Muscle of leg (tissue), 11 donors: ENCODE results near the gene DHRSX. TPM values are rescaled to one million over a fixed set of nuclear protein-coding genes. Genes with fewer than 3 reads are reported as not detected.
"Not testable (repeated sequence)": the region's sequence is repeated elsewhere in the genome, so short reads cannot be mapped to it uniquely, and the experiment has no call there.

Source experiments
- DNase-seq: peaks from one replicate; pipeline ENCODE4 v3.0.0; 2013
- H3K27ac ChIP-seq: one replicate; pipeline ENCODE4 v1.5.1; 2013; ENCODE audit warnings: mild to moderate bottlenecking, low read length, control low read depth
- H3K27me3 ChIP-seq: one replicate; pipeline ENCODE4 v1.6.1; 2013; ENCODE audit warnings: low read length; ENCODE audit not compliant: control insufficient read depth, insufficient read depth
- H3K36me3 ChIP-seq: one replicate; pipeline ENCODE4 v1.6.1; 2013; ENCODE audit warnings: low read length; ENCODE audit not compliant: control insufficient read depth, insufficient read depth
- H3K4me1 ChIP-seq: one replicate; pipeline ENCODE4 v1.6.1; 2013; ENCODE audit warnings: low read length; ENCODE audit not compliant: control insufficient read depth, insufficient read depth
- H3K4me3 ChIP-seq: one replicate; pipeline ENCODE4 v1.5.1; 2013; ENCODE audit warnings: low read length, control low read depth
- H3K9me3 ChIP-seq: replicated peaks from 2 replicates; pipeline ENCODE4 v1.6.1; 2013; ENCODE audit warnings: low read depth, low read length; ENCODE audit not compliant: control insufficient read depth
- WGBS: methylation state at CpG from one replicate; pipeline ENCODE4 v1.1.5; 2013; ENCODE audit warnings: missing lambda C conversion rate; ENCODE audit not compliant: insufficient coverage; 5-methylcytosine and 5-hydroxymethylcytosine counted together
- polyA plus RNA-seq, 8 donors: library from polyadenylated mRNA; unstranded; fragments of 120-200 nt; gene quantifications; one replicate each; pipeline versions ENCODE4 v1.2.1 to v1.2.3, GENCODE V29; 2013; ENCODE audit warnings: inconsistent platforms in 1 of 8, low replicate concordance in 1 of 8; ENCODE audit not compliant: insufficient read length in 8 of 8, insufficient read depth in 1 of 8
- total RNA-seq: library from RNA; stranded (reverse); fragments of 120-200 nt; gene quantifications from one replicate; pipeline ENCODE4 v1.2.4, GENCODE V29; 2013

Gene DHRSX
- total and polyA plus RNA-seq, 9 donors, result 11.4 to 19.1 (median 14.4) TPM

GRCh38 chrX:2540426-2540947 is 39.7 kb upstream of the DHRSX start:
- 83% methylated on average over 2 of the region's 12 CpGs for WGBS
- no peaks in the 10 kb centered on the region for H3K36me3 ChIP-seq
- no peak overlapping the region for H3K27ac ChIP-seq
- peaks cover 3% of the 10 kb centered on the region for H3K27me3 ChIP-seq
- no peak overlapping the region for H3K4me3 ChIP-seq
- no peaks in the 10 kb centered on the region for H3K9me3 ChIP-seq
- H3K4me1 ChIP-seq, result peaks cover 3% of the 10 kb centered on the region
- DNase-seq, result no peak

GRCh38 chrX:2539586-2539985 is 38.8 kb upstream of the DHRSX start:
- no peak for DNase-seq
- no CpG with 5 or more reads among the region's 3 CpGs for WGBS
- H3K4me3 ChIP-seq, result no peak overlapping the region
- H3K4me1 ChIP-seq, result peaks cover 3% of the 10 kb centered on the region
- H3K27ac ChIP-seq, result no peak overlapping the region
- no peaks in the 10 kb centered on the region for H3K36me3 ChIP-seq
- H3K9me3 ChIP-seq, result no peaks in the 10 kb centered on the region
- H3K27me3 ChIP-seq, result peaks cover 3% of the 10 kb centered on the region

GRCh38 chrX:2538031-2538757 is 37.4 kb upstream of the DHRSX start:
- peak overlapping the region; percentile 35 for H3K27ac ChIP-seq
- H3K9me3 ChIP-seq, result no peaks in the 10 kb centered on the region
- H3K4me3 ChIP-seq, result no peak overlapping the region
- peaks cover 3% of the 10 kb centered on the region for H3K4me1 ChIP-seq
- H3K36me3 ChIP-seq, result no peaks in the 10 kb centered on the region
- DNase-seq, result peak; percentile 88
- H3K27me3 ChIP-seq, result peaks cover 3% of the 10 kb centered on the region
- WGBS, result 10% methylated on average over 6 of the region's 15 CpGs

- peak; percentile 80 for DNase-seq
- H3K27me3 ChIP-seq, result peaks cover 3% of the 10 kb centered on the region
- H3K27ac ChIP-seq, result no peak overlapping the region
- no peaks in the 10 kb centered on the region for H3K9me3 ChIP-seq
- no peak overlapping the region for H3K4me3 ChIP-seq
- no peaks in the 10 kb centered on the region for H3K36me3 ChIP-seq
- peaks cover 3% of the 10 kb centered on the region for H3K4me1 ChIP-seq
- WGBS, result 27% methylated on average over 3 of the region's 5 CpGs
Observed at GRCh38 chrX:2536974-2537373, 36.2 kb upstream of the DHRSX start.

GRCh38 chrX:2536141-2536540 is 35.4 kb upstream of the DHRSX start:
- H3K36me3 ChIP-seq, result no peaks in the 10 kb centered on the region
- peaks cover 3% of the 10 kb centered on the region for H3K27me3 ChIP-seq
- H3K4me1 ChIP-seq, result peaks cover 3% of the 10 kb centered on the region
- DNase-seq, result no peak
- H3K9me3 ChIP-seq, result no peaks in the 10 kb centered on the region
- H3K4me3 ChIP-seq, result no peak overlapping the region
- 90% methylated on average over 3 of the region's 7 CpGs for WGBS
- H3K27ac ChIP-seq, result no peak overlapping the region

- not testable (repeated sequence) for H3K27me3 ChIP-seq, H3K9me3 ChIP-seq, H3K27ac ChIP-seq, H3K4me3 ChIP-seq, DNase-seq, H3K36me3 ChIP-seq, H3K4me1 ChIP-seq
- 43% methylated on average over 1 of the region's 5 CpGs for WGBS
Observed at GRCh38 chrX:2534261-2535021, 33.7 kb upstream of the DHRSX start.

- peaks cover under 1% of the 10 kb centered on the region for H3K27me3 ChIP-seq
- no CpG with 5 or more reads among the region's 8 CpGs for WGBS
Observed at GRCh38 chrX:2533424-2533823, 32.6 kb upstream of the DHRSX start.

GRCh38 chrX:2526390-2526789 is 25.6 kb upstream of the DHRSX start:
- no peaks in the 10 kb centered on the region for H3K36me3 ChIP-seq
- no peaks in the 10 kb centered on the region for H3K9me3 ChIP-seq
- H3K4me1 ChIP-seq, result no peaks in the 10 kb centered on the region
- H3K27me3 ChIP-seq, result peaks cover 2% of the 10 kb centered on the region
- no peak overlapping the region for H3K27ac ChIP-seq
- 94% methylated on average over 5 of the region's 10 CpGs for WGBS
- no peak for DNase-seq
- H3K4me3 ChIP-seq, result no peak overlapping the region

More at GRCh38 chrX:2533424-2533823, 32.6 kb upstream of the DHRSX start:
- Histone ChIP-seq H3K4me1 (peaks cover 3% of the 10 kb centered on the region), H3K4me3 (no peak overlapping the region), H3K36me3 (no peaks in the 10 kb centered on the region), H3K9me3 (no peaks in the 10 kb centered on the region), H3K27ac (no peak overlapping the region)
- no peak for DNase-seq

GRCh38 chrX:2523911-2524310 is 23.1 kb upstream of the DHRSX start:
- H3K27ac ChIP-seq, result no peak overlapping the region
- no peaks in the 10 kb centered on the region for H3K36me3 ChIP-seq
- 18% methylated on average over 2 of the region's 6 CpGs for WGBS
- peaks cover 2% of the 10 kb centered on the region for H3K27me3 ChIP-seq
- no peaks in the 10 kb centered on the region for H3K9me3 ChIP-seq
- no peak for DNase-seq
- no peak overlapping the region for H3K4me3 ChIP-seq
- H3K4me1 ChIP-seq, result no peaks in the 10 kb centered on the region

- Histone ChIP-seq H3K36me3 (no peaks in the 10 kb centered on the region), H3K27me3 (peaks cover 2% of the 10 kb centered on the region), H3K4me3 (no peak overlapping the region), H3K9me3 (no peaks in the 10 kb centered on the region), H3K4me1 (no peaks in the 10 kb centered on the region), H3K27ac (no peak overlapping the region)
- peak; percentile 41 for DNase-seq
- WGBS, result 50% methylated on average over 1 of the region's 6 CpGs
Observed at GRCh38 chrX:2521927-2522386, 21.2 kb upstream of the DHRSX start.
